AG09319 (cell line): ENCODE measurements around the gene HMGCR.

ENCODE experiments used
- DNase-seq: peaks from one replicate; pipeline ENCODE4 v3.0.0-alpha.2; 2010; ENCODE audit warnings: low read depth; ENCODE audit errors: extremely low read depth
- CTCF ChIP-seq: IDR thresholded peaks from 2 replicates; pipeline ENCODE4 v1.5.1; 2011; ENCODE audit warnings: low read depth, mild to moderate bottlenecking, inconsistent platforms, low read length, moderate library complexity

The HMGCR gene

GRCh38 chr5:75368391-75368790 lies 31.4 kb downstream of the HMGCR start:
- TF ChIP-seq CTCF = no peak
- no peak for DNase-seq

GRCh38 chr5:75373862-75374261 lies 36.8 kb downstream of the HMGCR start:
- TF ChIP-seq CTCF = no peak
- no peak for DNase-seq

- DNase-seq = no peak
- no peak for TF ChIP-seq CTCF
These were observed 37.4 kb downstream of the HMGCR start for GRCh38 chr5:75374394-75374814.

GRCh38 chr5:75375414-75375813 lies 38.4 kb downstream of the HMGCR start:
- no peak for TF ChIP-seq CTCF
- DNase-seq = no peak

GRCh38 chr5:75380099-75380498 lies 43.1 kb downstream of the HMGCR start:
- DNase-seq = no peak
- no peak for TF ChIP-seq CTCF

- TF ChIP-seq CTCF = no peak
- no peak for DNase-seq
These were observed 44.4 kb downstream of the HMGCR start for GRCh38 chr5:75381456-75381855.

- DNase-seq = no peak
These were observed 47.2 kb downstream of the HMGCR start for GRCh38 chr5:75384218-75384617.

More at GRCh38 chr5:75384218-75384617, 47.2 kb downstream of the HMGCR start:
- no peak for TF ChIP-seq CTCF
